Stimulated activated CD4-positive, alpha-beta T cell treated with anti-CD3 and anti-CD28 coated beads, Interleukin-4, amount 100 ng/mL, for 1 hour (primary cell): Measurements from ENCODE around the gene IL1RAPL2.
"Not testable (repeated sequence)": the region's sequence is repeated elsewhere in the genome, so short reads cannot be mapped to it uniquely, and the experiment has no call there.

Experiments used
- DNase-seq: peaks from one replicate; pipeline ENCODE4 v3.0.0-alpha.2; 2020

The IL1RAPL2 gene

GRCh38 chrX:105725228-105725627 lies 1159.2 kb downstream of the IL1RAPL2 start:
- no peak for DNase-seq

- DNase-seq: no peak
Observed at GRCh38 chrX:105738162-105738561, 1172.2 kb downstream of the IL1RAPL2 start.

GRCh38 chrX:105744291-105744690 lies 1178.3 kb downstream of the IL1RAPL2 start:
- no peak for DNase-seq

- DNase-seq: no peak
Observed at GRCh38 chrX:105744946-105745345, 1178.9 kb downstream of the IL1RAPL2 start.

GRCh38 chrX:105745863-105746262 lies 1179.9 kb downstream of the IL1RAPL2 start:
- no peak for DNase-seq

GRCh38 chrX:105752338-105752956 lies 1186.4 kb downstream of the IL1RAPL2 start:
- DNase-seq: no peak

- no peak for DNase-seq
Observed at GRCh38 chrX:105753411-105753810, 1187.4 kb downstream of the IL1RAPL2 start.

- no peak for DNase-seq
Observed at GRCh38 chrX:105754286-105754964, 1188.4 kb downstream of the IL1RAPL2 start.

GRCh38 chrX:105755109-105755508 lies 1189.1 kb downstream of the IL1RAPL2 start:
- no peak for DNase-seq

GRCh38 chrX:105758754-105759153 lies 1192.8 kb downstream of the IL1RAPL2 start:
- no peak for DNase-seq

GRCh38 chrX:105759598-105759997 lies 1193.6 kb downstream of the IL1RAPL2 start:
- no peak for DNase-seq

- no peak for DNase-seq
Observed at GRCh38 chrX:105765691-105766090, 1199.7 kb downstream of the IL1RAPL2 start.

- no peak for DNase-seq
Observed at GRCh38 chrX:105773801-105774200, 1207.8 kb downstream of the IL1RAPL2 start.

- no peak for DNase-seq
Observed at GRCh38 chrX:105775679-105776078, 1209.7 kb downstream of the IL1RAPL2 start.

GRCh38 chrX:105781804-105782203 lies 1215.8 kb downstream of the IL1RAPL2 start:
- DNase-seq: no peak

GRCh38 chrX:105796877-105797276 lies 1230.9 kb downstream of the IL1RAPL2 start:
- DNase-seq: not testable (repeated sequence)

GRCh38 chrX:105803891-105804290 lies 1237.9 kb downstream of the IL1RAPL2 start:
- DNase-seq: no peak

GRCh38 chrX:105805655-105806054 lies 1239.7 kb downstream of the IL1RAPL2 start:
- DNase-seq: not testable (repeated sequence)

- no peak for DNase-seq
Observed at GRCh38 chrX:105816517-105816916, 1250.5 kb downstream of the IL1RAPL2 start.
